ENCODE measurements around the gene PERCC1. TPM values are rescaled to one million over a fixed set of nuclear protein-coding genes. Genes with fewer than 3 reads are reported as not detected.

Gene PERCC1
- total RNA-seq, 2 experiments from 2014 or later, result 0.30 TPM; not detected in 1

DNA sequence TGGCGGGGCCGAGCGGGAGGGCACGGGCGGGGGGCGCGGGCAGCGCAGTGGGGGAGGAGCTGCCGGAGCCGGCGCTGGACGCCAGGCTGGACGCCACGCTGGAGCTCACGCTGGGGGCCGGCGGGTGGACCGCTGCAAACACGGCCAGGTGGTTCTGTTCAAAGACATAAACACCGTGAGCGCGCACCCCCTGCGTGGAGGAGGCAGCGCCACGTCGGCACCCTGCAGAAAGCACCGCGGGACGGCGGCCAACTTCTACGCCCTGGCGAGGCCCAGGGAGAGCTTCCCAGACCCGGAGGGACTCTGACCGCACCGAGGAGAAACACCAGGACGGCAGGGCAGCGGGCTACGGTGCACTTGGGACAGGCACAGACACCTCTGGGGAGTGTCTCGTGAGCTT lies 45.6 kb upstream of the PERCC1 start:
- Histone ChIP-seq H3K4me3 (ENCODE audit: low read length) (no peak overlapping the region), H3K36me3 (ENCODE audit: insufficient read depth, low read length) (peaks cover 47% of the 10 kb centered on the region), H3K9me3 (ENCODE audit: control insufficient read depth in 1 of 2, insufficient read depth in 1 of 2, low read length in 2 of 2) (no peaks in the 10 kb centered on the region), H3K27me3 (ENCODE audit: control insufficient read depth in 1 of 2, insufficient read depth in 2 of 2, low read length in 2 of 2) (no peaks in the 10 kb centered on the region), H3K27ac (ENCODE audit: low read depth in 1 of 2, low read length in 2 of 2) (no peak overlapping the region), H3K4me1 (ENCODE audit: insufficient read depth, low read length) (peaks cover 2% of the 10 kb centered on the region)
- Mint-ChIP-seq H3K4me3 (no peak overlapping the region), H3K27ac (no peak overlapping the region), H3K9me3 (no peaks in the 10 kb centered on the region), H3K27me3 (no peaks in the 10 kb centered on the region), H3K36me3 (ENCODE audit: low read depth) (peaks cover 31% of the 10 kb centered on the region), H3K4me1 (ENCODE audit: low read depth) (peaks cover under 1% of the 10 kb centered on the region)
- ChIA-PET CTCF (no interaction called here), POLR2A (no interaction called here)
- intact Hi-C loops (cut with DNase I, micrococcal nuclease), result no loop called here
- DNase-seq (no peak), ATAC-seq (ENCODE audit: poor library complexity) (no peak)
- TF ChIP-seq CTCF (IDR thresholded peaks at IDR 0.05), result no peak

- no peaks in the 10 kb centered on the region for H3K9me3 Mint-ChIP-seq
- TF ChIP-seq CTCF (IDR thresholded peaks at IDR 0.05), result no peak
- Histone ChIP-seq H3K27me3 (ENCODE audit: control insufficient read depth in 1 of 2, insufficient read depth in 2 of 2, low read length in 2 of 2) (no peaks in the 10 kb centered on the region), H3K4me1 (ENCODE audit: insufficient read depth, low read length) (peaks cover 3% of the 10 kb centered on the region), H3K36me3 (ENCODE audit: insufficient read depth, low read length) (peaks cover 43% of the 10 kb centered on the region), H3K4me3 (ENCODE audit: low read length) (no peak overlapping the region), H3K27ac (ENCODE audit: low read depth in 1 of 2, low read length in 2 of 2) (no peak overlapping the region), H3K9me3 (ENCODE audit: control insufficient read depth in 1 of 2, insufficient read depth in 1 of 2, low read length in 2 of 2) (no peaks in the 10 kb centered on the region)
- intact Hi-C loops (cut with DNase I, micrococcal nuclease), result no loop called here
- no peak for ATAC-seq (ENCODE audit: poor library complexity)
- H3K27me3 Mint-ChIP-seq, result no peaks in the 10 kb centered on the region
- H3K4me3 Mint-ChIP-seq, result no peak overlapping the region
- no peak for DNase-seq
- CTCF ChIA-PET, result no interaction called here
- no peak overlapping the region for H3K27ac Mint-ChIP-seq
- peaks cover 31% of the 10 kb centered on the region for H3K36me3 Mint-ChIP-seq (ENCODE audit: low read depth)
- POLR2A ChIA-PET, result interaction anchor here (0.6 kb wide), 1 partner anchor 43 kb away, joined by 3 read pairs; no protein-coding TSS in a partner anchor
- no peaks in the 10 kb centered on the region for H3K4me1 Mint-ChIP-seq (ENCODE audit: low read depth)
Measured at GRCh38 chr16:1387331-1387730, 43.5 kb upstream of the PERCC1 start.

GRCh38 chr16:1389762-1390161 lies 41.1 kb upstream of the PERCC1 start:
- no peak for TF ChIP-seq CTCF (IDR thresholded peaks at IDR 0.05)
- peaks cover 54% of the 10 kb centered on the region for H3K36me3 ChIP-seq (ENCODE audit: insufficient read depth, low read length)

More at GRCh38 chr16:1389762-1390161, 41.1 kb upstream of the PERCC1 start:
- no peak for ATAC-seq (ENCODE audit: poor library complexity)
- Mint-ChIP-seq H3K9me3 (no peaks in the 10 kb centered on the region), H3K27me3 (no peaks in the 10 kb centered on the region), H3K27ac (no peak overlapping the region), H3K4me1 (ENCODE audit: low read depth) (no peaks in the 10 kb centered on the region), H3K36me3 (ENCODE audit: low read depth) (peaks cover 31% of the 10 kb centered on the region), H3K4me3 (no peak overlapping the region)
- no peak for DNase-seq
- intact Hi-C loops (cut with DNase I, micrococcal nuclease), result no loop called here
- H3K27me3 ChIP-seq (ENCODE audit: control insufficient read depth in 1 of 2, insufficient read depth in 2 of 2, low read length in 2 of 2), result no peaks in the 10 kb centered on the region
- H3K9me3 ChIP-seq (ENCODE audit: control insufficient read depth in 1 of 2, insufficient read depth in 1 of 2, low read length in 2 of 2), result no peaks in the 10 kb centered on the region
- H3K27ac ChIP-seq (ENCODE audit: low read depth in 1 of 2, low read length in 2 of 2), result no peak overlapping the region
- H3K4me3 ChIP-seq (ENCODE audit: low read length), result no peak overlapping the region
- CTCF ChIA-PET, result no interaction called here
- POLR2A ChIA-PET, result no interaction called here
- peaks cover 3% of the 10 kb centered on the region for H3K4me1 ChIP-seq (ENCODE audit: insufficient read depth, low read length)
